ENCODE data around the gene CDH2. TPM values are rescaled to one million over a fixed set of nuclear protein-coding genes. Genes with fewer than 3 reads are reported as not detected.

The CDH2 gene
- total RNA-seq, 1 experiment from 2014 or later = 34.0 TPM

DNA sequence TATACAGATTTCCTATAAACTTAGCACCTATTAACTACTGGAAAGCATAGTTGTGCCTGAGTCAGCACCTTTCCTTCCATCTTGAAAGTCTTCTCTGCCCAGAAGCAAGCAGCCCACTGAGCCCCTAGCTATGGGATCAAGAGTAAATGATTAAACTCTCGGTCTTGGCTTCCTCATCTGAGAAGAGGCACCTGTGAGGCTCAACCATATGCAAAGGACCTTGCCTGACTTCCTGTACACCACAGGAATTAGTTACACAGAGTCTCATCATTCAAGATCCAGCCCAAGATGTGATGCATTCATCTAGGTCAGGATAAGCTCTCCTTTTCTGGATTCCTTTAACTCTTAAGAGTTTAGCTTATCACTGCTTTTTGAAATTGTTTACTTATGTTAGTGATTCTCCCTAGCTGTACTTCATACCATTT lies 96.0 kb downstream of the CDH2 start:
- H3K79me2 ChIP-seq (ENCODE audit: low read length) = no peaks in the 10 kb centered on the region
- H3K4me2 ChIP-seq (ENCODE audit: low read length) = no peak overlapping the region
- 0 out of 2 replicates have a peak, but pooled peaks cover under 1% of the 10 kb centered on the region for H3K4me1 ChIP-seq (ENCODE audit: insufficient read depth, low read length)
- BruUV-seq (replicated peaks) = no TSS peak
- no peaks in the 10 kb centered on the region for H4K20me1 ChIP-seq (ENCODE audit: low read length)
- DNase-seq (no peak), ATAC-seq (no peak)
- H3K9me2 ChIP-seq (replicated peaks; ENCODE audit: low read length) = no peaks in the 10 kb centered on the region
- H3K9ac ChIP-seq (ENCODE audit: low read length) = no peak overlapping the region
- no peak overlapping the region for H2AFZ ChIP-seq (ENCODE audit: low read length)
- CTCF ChIA-PET = no interaction called here
- TF ChIP-seq EZH2phosphoT487 (IDR thresholded peaks at IDR 0.05; ENCODE audit: borderline replicate concordance, low read length) = no peak
- TF ChIP-seq EZH2 (IDR thresholded peaks at IDR 0.05; ENCODE audit: low read length, unreplicated experiment) = no peak
- no peak for TF ChIP-seq CTCF (conservative IDR thresholded peaks at IDR 0.05; ENCODE audit: low read depth, low read length)
- no peak overlapping the region for H3K4me3 ChIP-seq (ENCODE audit: low read length)
- no peaks in the 10 kb centered on the region for H3K36me3 ChIP-seq (ENCODE audit: low read depth, low read length)
- no peaks in the 10 kb centered on the region for H3K9me3 ChIP-seq (ENCODE audit: low read length)
- POLR2A ChIA-PET (ENCODE audit: unreplicated experiment) = interaction anchor here (0.7 kb wide), 1 partner anchor 227 kb away, joined by 4 read pairs; no protein-coding TSS in a partner anchor
- H3F3A ChIP-seq (ENCODE audit: low read length, unreplicated experiment) = no peaks in the 10 kb centered on the region
- no peak overlapping the region for H3K27ac ChIP-seq (ENCODE audit: low read length)
- H3K27me3 ChIP-seq (ENCODE audit: low read length) = no peaks in the 10 kb centered on the region
- intact Hi-C loops (cut with micrococcal nuclease) = loop anchor here (5.0 kb wide), 1 partner anchor 34 kb away; no protein-coding TSS in a partner anchor

DNA sequence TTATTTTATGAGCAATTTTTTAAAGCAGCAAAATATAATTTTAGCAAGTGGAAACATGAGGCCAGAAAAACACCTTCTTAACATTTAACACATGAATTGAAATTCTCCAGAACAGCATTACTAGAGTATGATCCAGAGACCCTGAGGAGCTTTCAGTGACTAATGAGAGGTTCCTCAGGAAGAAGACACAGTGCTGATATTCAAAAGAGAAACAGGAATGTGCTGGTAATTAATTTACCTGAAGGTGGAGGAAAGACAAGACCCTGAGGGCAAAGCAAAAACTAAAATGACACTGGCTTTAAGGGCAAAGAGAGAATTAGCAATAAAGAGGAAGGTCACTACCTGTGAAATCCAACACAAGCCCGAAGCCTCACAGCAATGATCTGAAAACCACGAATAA lies 97.0 kb downstream of the CDH2 start:
- no peaks in the 10 kb centered on the region for H3K36me3 ChIP-seq (ENCODE audit: low read depth, low read length)
- intact Hi-C loops (cut with micrococcal nuclease) = loop anchor here (5.0 kb wide), 1 partner anchor 33 kb away; no protein-coding TSS in a partner anchor
- H3F3A ChIP-seq (ENCODE audit: low read length, unreplicated experiment) = no peaks in the 10 kb centered on the region
- no peak overlapping the region for H3K4me3 ChIP-seq (ENCODE audit: low read length)
- H3K27me3 ChIP-seq (ENCODE audit: low read length) = no peaks in the 10 kb centered on the region
- no peaks in the 10 kb centered on the region for H3K9me3 ChIP-seq (ENCODE audit: low read length)
- no TSS peak for BruUV-seq (replicated peaks)
- no peak overlapping the region for H3K4me2 ChIP-seq (ENCODE audit: low read length)
- ChIA-PET CTCF (interaction anchor here (0.7 kb wide), 1 partner anchor 134 kb away, joined by 3 read pairs; no protein-coding TSS in a partner anchor), POLR2A (ENCODE audit: unreplicated experiment) (no interaction called here)
- H3K27ac ChIP-seq (ENCODE audit: low read length) = no peak overlapping the region
- H2AFZ ChIP-seq (ENCODE audit: low read length) = no peak overlapping the region
- H3K79me2 ChIP-seq (ENCODE audit: low read length) = no peaks in the 10 kb centered on the region
- H3K9ac ChIP-seq (ENCODE audit: low read length) = no peak overlapping the region
- H3K4me1 ChIP-seq (ENCODE audit: insufficient read depth, low read length) = 0 out of 2 replicates have a peak, but pooled peaks cover 7% of the 10 kb centered on the region
- TF ChIP-seq CTCF (conservative IDR thresholded peaks at IDR 0.05; ENCODE audit: low read depth, low read length) = no peak
- DNase-seq = no peak
- no peaks in the 10 kb centered on the region for H3K9me2 ChIP-seq (replicated peaks; ENCODE audit: low read length)
- no peaks in the 10 kb centered on the region for H4K20me1 ChIP-seq (ENCODE audit: low read length)
- no peak for ATAC-seq

DNA sequence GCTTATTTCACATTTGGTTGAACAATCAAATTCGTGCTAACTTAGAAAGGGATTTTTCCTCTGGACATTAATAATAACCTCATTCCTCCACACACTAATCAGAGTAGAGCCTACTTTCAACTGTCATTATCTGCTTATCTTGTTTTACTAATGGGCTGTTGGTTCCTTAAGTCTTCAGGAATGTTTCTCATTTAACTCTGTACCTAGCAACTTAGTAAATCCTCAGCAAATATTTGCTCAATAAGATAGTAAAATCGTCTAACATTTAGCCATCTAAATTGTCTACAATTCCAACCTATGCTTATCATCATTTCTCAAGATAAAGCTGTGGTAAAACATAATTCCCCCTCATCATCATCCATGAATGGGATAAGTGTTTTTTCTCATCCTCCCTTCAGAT lies 98.1 kb downstream of the CDH2 start:
- H3K9me2 ChIP-seq (replicated peaks; ENCODE audit: low read length) = no peaks in the 10 kb centered on the region
- no peak overlapping the region for H3K4me2 ChIP-seq (ENCODE audit: low read length)
- no peaks in the 10 kb centered on the region for H4K20me1 ChIP-seq (ENCODE audit: low read length)
- H3K4me1 ChIP-seq (ENCODE audit: insufficient read depth, low read length) = 0 out of 2 replicates have a peak, but pooled peaks cover 7% of the 10 kb centered on the region
- H3K79me2 ChIP-seq (ENCODE audit: low read length) = no peaks in the 10 kb centered on the region
- H2AFZ ChIP-seq (ENCODE audit: low read length) = no peak overlapping the region
- no peak for DNase-seq
- TF ChIP-seq EZH2 (IDR thresholded peaks at IDR 0.05; ENCODE audit: low read length, unreplicated experiment) (no peak), CTCF (conservative IDR thresholded peaks at IDR 0.05; ENCODE audit: low read depth, low read length) (no peak), EZH2phosphoT487 (IDR thresholded peaks at IDR 0.05; ENCODE audit: borderline replicate concordance, low read length) (no peak)
- no peaks in the 10 kb centered on the region for H3K36me3 ChIP-seq (ENCODE audit: low read depth, low read length)
- POLR2A ChIA-PET (ENCODE audit: unreplicated experiment) = no interaction called here
- no peak overlapping the region for H3K27ac ChIP-seq (ENCODE audit: low read length)
- CTCF ChIA-PET = no interaction called here
- ATAC-seq = no peak
- no peaks in the 10 kb centered on the region for H3K9me3 ChIP-seq (ENCODE audit: low read length)
- intact Hi-C loops (cut with micrococcal nuclease) = no loop called here
- H3K9ac ChIP-seq (ENCODE audit: low read length) = no peak overlapping the region
- no peak overlapping the region for H3K4me3 ChIP-seq (ENCODE audit: low read length)
- no TSS peak for BruUV-seq (replicated peaks)
- no peaks in the 10 kb centered on the region for H3K27me3 ChIP-seq (ENCODE audit: low read length)
- H3F3A ChIP-seq (ENCODE audit: low read length, unreplicated experiment) = no peaks in the 10 kb centered on the region

All from PC-3 (cell line).